ENCODE measurements around the gene ETFRF1. TPM values are rescaled to one million over a fixed set of nuclear protein-coding genes. Genes with fewer than 3 reads are reported as not detected.

The ETFRF1 gene
- 10 to 100 TPM; 10.1 to 11.0 TPM for total RNA-seq

DNA sequence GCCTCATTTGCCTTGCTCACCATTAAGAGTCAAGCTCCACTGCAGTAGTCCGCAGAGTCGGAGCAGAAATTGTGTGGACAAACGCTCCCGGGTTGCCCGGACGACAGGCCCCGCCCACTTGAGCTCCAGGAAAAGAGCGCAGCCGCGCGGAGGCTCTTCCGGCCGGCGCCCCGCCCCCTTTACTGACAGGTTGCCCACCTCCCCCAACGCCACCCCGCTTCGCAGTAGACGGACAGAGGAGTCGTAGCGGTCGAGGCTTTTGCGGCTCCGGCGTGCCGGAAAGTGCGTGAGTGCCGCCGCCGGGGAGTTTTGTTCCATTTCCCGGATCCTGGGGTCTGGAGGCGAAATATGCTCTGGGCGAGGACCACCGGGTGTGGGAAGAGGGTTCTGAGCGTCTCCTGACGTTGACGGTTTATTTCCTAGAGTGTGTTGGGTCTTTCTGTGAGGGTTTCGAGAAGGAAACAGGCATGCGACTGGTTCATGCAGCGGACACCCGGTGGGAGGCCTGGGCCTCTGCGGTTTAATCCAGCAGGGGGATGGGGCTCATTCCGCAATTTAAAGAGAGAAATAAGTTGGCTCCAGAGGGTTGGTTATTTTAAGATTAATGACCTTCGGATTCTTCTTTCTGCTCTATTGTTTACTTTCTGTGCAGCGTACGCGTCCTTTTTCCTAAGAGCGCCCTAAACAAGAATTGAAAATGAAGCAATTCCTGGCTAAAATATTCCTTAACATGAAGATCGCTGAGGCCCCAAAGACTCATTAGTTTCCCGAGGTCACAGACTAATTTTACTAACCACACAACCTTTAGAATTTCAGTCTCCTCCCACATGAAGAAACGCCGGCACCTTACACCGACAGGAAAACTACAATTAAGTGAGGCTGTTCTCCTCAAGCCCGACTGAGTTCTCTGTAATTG lies at the start of gene ETFRF1, which contains the start of gene DNAI7:
Gene ETFRF1, plus strand, starts transcription at position 182 of the 916 bp plus-strand sequence. CDS start 8,720 bp downstream, outside the sequence.
Gene DNAI7, minus strand, starts transcription at position 105 of the 916 bp plus-strand sequence. Its CDS starts 82 bp downstream, at position 23.
- H3K4me1 Mint-ChIP-seq (ENCODE audit: low read depth): peaks cover 16% of the 10 kb centered on the region
- TF ChIP-seq CTCF (IDR thresholded peaks at IDR 0.05): no peak
- ATAC-seq (peak; percentile 100), DNase-seq (peak; percentile 98)
- intact Hi-C loops (cut with micrococcal nuclease): loop anchor here (5.0 kb wide), 1 partner anchor 42 kb away; no protein-coding TSS in a partner anchor
- no peaks in the 10 kb centered on the region for H3K27me3 Mint-ChIP-seq
- H3K36me3 Mint-ChIP-seq (ENCODE audit: low read depth): peaks cover under 1% of the 10 kb centered on the region
- H3K4me3 Mint-ChIP-seq: peak within 1 kb of the TSS; percentile 92
- POLR2A ChIA-PET: interaction anchor here (1.5 kb wide), 1 partner anchor 13 kb away, joined by 5 read pairs; no protein-coding TSS in a partner anchor
- no peaks in the 10 kb centered on the region for H3K9me3 Mint-ChIP-seq
- H3K27ac Mint-ChIP-seq: peak within 1 kb of the TSS; percentile 95
- CTCF ChIA-PET: interaction anchor here (1.0 to 1.8 kb wide), 3 partner anchors 40 to 99 kb away, joined by 3 to 8 read pairs (median 8); no protein-coding TSS in a partner anchor

GRCh38 chr12:25146686-25147085 lies 48.4 kb upstream of the ETFRF1 start:
- no peak overlapping the region for H3K27ac Mint-ChIP-seq
- TF ChIP-seq CTCF (IDR thresholded peaks at IDR 0.05): no peak
- H3K27me3 Mint-ChIP-seq: no peaks in the 10 kb centered on the region
- DNase-seq: no peak
- intact Hi-C loops (cut with micrococcal nuclease): no loop called here
- H3K36me3 Mint-ChIP-seq (ENCODE audit: low read depth): no peaks in the 10 kb centered on the region
- ATAC-seq: no peak
- no peaks in the 10 kb centered on the region for H3K4me1 Mint-ChIP-seq (ENCODE audit: low read depth)
- no peak overlapping the region for H3K4me3 Mint-ChIP-seq
- ChIA-PET POLR2A (no interaction called here), CTCF (interaction anchor here (1.3 to 3.2 kb wide), 3 partner anchors 8 to 154 kb away, joined by 4 to 10 read pairs (median 5); no protein-coding TSS in a partner anchor)
- no peaks in the 10 kb centered on the region for H3K9me3 Mint-ChIP-seq

- H3K4me3 Mint-ChIP-seq: no peak overlapping the region
- no peak for DNase-seq
- POLR2A ChIA-PET: no interaction called here
Observed at GRCh38 chr12:25151476-25151875, 43.6 kb upstream of the ETFRF1 start.

GRCh38 chr12:25152055-25152454 lies 43.0 kb upstream of the ETFRF1 start:
- CTCF ChIA-PET: interaction anchor here (1.0 to 5.3 kb wide), 5 partner anchors 9 to 165 kb away, joined by 3 to 46 read pairs (median 8); no protein-coding TSS in a partner anchor
- no peak for ATAC-seq
- Mint-ChIP-seq H3K9me3 (no peaks in the 10 kb centered on the region), H3K4me1 (ENCODE audit: low read depth) (peaks cover 5% of the 10 kb centered on the region), H3K36me3 (ENCODE audit: low read depth) (no peaks in the 10 kb centered on the region), H3K4me3 (no peak overlapping the region), H3K27me3 (no peaks in the 10 kb centered on the region), H3K27ac (no peak overlapping the region)
- intact Hi-C loops (cut with micrococcal nuclease): no loop called here
- POLR2A ChIA-PET: interaction anchor here (0.6 kb wide), 1 partner anchor 237 kb away, joined by 6 read pairs; no protein-coding TSS in a partner anchor
- DNase-seq: no peak
- no peak for TF ChIP-seq CTCF (IDR thresholded peaks at IDR 0.05)

More at GRCh38 chr12:25151476-25151875, 43.6 kb upstream of the ETFRF1 start:
- CTCF ChIA-PET: interaction anchor here (1.2 to 5.3 kb wide), 3 partner anchors 15 to 164 kb away, joined by 3 to 46 read pairs (median 8); no protein-coding TSS in a partner anchor
- Mint-ChIP-seq H3K27ac (no peak overlapping the region), H3K4me1 (ENCODE audit: low read depth) (peaks cover 5% of the 10 kb centered on the region), H3K27me3 (no peaks in the 10 kb centered on the region), H3K9me3 (no peaks in the 10 kb centered on the region), H3K36me3 (ENCODE audit: low read depth) (no peaks in the 10 kb centered on the region)
- no peak for TF ChIP-seq CTCF (IDR thresholded peaks at IDR 0.05)
- ATAC-seq: no peak
- intact Hi-C loops (cut with micrococcal nuclease): no loop called here

Measured in activated CD8-positive, alpha-beta T cell treated with anti-CD3 and anti-CD28 coated beads for 36 hours (primary cell).